Fibroblast of lung (primary cell): Measurements from ENCODE around the gene ACSS3. TPM values are rescaled to one million over a fixed set of nuclear protein-coding genes. Genes with fewer than 3 reads are reported as not detected.
"Not testable (repeated sequence)": the region's sequence is repeated elsewhere in the genome, so short reads cannot be mapped to it uniquely, and the experiment has no call there.

Experiments
- DNase-seq, 2 donors: peaks; one replicate each; pipeline versions ENCODE4 v3.0.0 to v3.0.0-alpha.2; 2010; ENCODE audit warnings: low read depth in 2 of 2
- H2AFZ ChIP-seq: 2 replicates; pipeline ENCODE4 v1.5.1; 2012; ENCODE audit warnings: low read length, control low read depth, inconsistent platforms
- H3K27ac ChIP-seq: 2 replicates; pipeline ENCODE4 v1.5.1; 2011; ENCODE audit warnings: low read length, control low read depth; ENCODE audit not compliant: insufficient read depth
- H3K27me3 ChIP-seq: 2 replicates; pipeline ENCODE4 v1.5.1; 2011; ENCODE audit warnings: mild to moderate bottlenecking, low read length; ENCODE audit not compliant: control insufficient read depth, insufficient read depth
- H3K36me3 ChIP-seq: 2 replicates; pipeline ENCODE4 v1.5.1; 2011; ENCODE audit warnings: low read length; ENCODE audit not compliant: control insufficient read depth, insufficient read depth
- H3K4me1 ChIP-seq: 2 replicates; pipeline ENCODE4 v1.5.1; 2011; ENCODE audit warnings: low read length; ENCODE audit not compliant: control insufficient read depth, insufficient read depth; ENCODE audit errors: extremely low read depth
- H3K4me2 ChIP-seq: 2 replicates; pipeline ENCODE4 v1.5.1; 2011; ENCODE audit warnings: low read length, control low read depth; ENCODE audit not compliant: insufficient read depth; ENCODE audit errors: extremely low read depth
- H3K4me3 ChIP-seq, 4 experiments: fragments of 200-600 bp in 1 of 4; sonication (generic) in 1 of 4; replicated peaks in 1 of 4; 2 replicates each; pipeline ENCODE4 v1.5.1; 2011 to 2016; ENCODE audit warnings: low read length in 4 of 4, low read depth in 3 of 4, mild to moderate bottlenecking in 3 of 4, control low read depth in 2 of 4, inconsistent platforms in 1 of 4, mixed read lengths in 1 of 4; ENCODE audit not compliant: insufficient read depth in 1 of 4; ENCODE audit errors: control extremely low read depth in 1 of 4
- H3K79me2 ChIP-seq: 2 replicates; pipeline ENCODE4 v1.5.1; 2012; ENCODE audit warnings: mild to moderate bottlenecking, low read length, inconsistent platforms; ENCODE audit not compliant: control insufficient read depth, insufficient read depth
- H3K9ac ChIP-seq: 2 replicates; pipeline ENCODE4 v1.5.1; 2011; ENCODE audit warnings: mild to moderate bottlenecking, low read length, control low read depth; ENCODE audit not compliant: insufficient read depth
- H3K9me3 ChIP-seq: 2 replicates; pipeline ENCODE4 v1.5.1; 2012; ENCODE audit warnings: low read depth, low read length; ENCODE audit not compliant: control insufficient read depth, insufficient read depth
- H4K20me1 ChIP-seq: 2 replicates; pipeline ENCODE4 v1.5.1; 2011; ENCODE audit warnings: low read length; ENCODE audit not compliant: control insufficient read depth, insufficient read depth; ENCODE audit errors: extremely low read depth
- EZH2 ChIP-seq: IDR thresholded peaks from 2 replicates; pipeline ENCODE4 v1.5.1; 2012; ENCODE audit warnings: low read length, control low read depth, mild to moderate bottlenecking; ENCODE audit errors: missing control alignments
- polyA plus RNA-seq, 2 donors: library from polyadenylated mRNA; depleted of rRNA in 1 of 2; stranded (reverse) in 1 of 2; unstranded in 1 of 2; fragments of >200 nt; gene quantifications; 2 replicates each; pipeline ENCODE4 v1.2.1, GENCODE V29; 2011 to 2012; ENCODE audit warnings: missing spikeins in 1 of 2
- total RNA-seq: library from RNA; depleted of rRNA; stranded (reverse); fragments of >200 nt; gene quantifications from 2 replicates; pipeline ENCODE4 v1.2.1, GENCODE V29; 2014
- TF ChIP-seq, protein P1 (sequence below), 2 donors: IDR thresholded peaks in 1 of 2; conservative IDR thresholded peaks in 1 of 2; 1 replicate in 1 of 2; 2 replicates in 1 of 2; pipeline ENCODE4 v1.5.1; 2011 to 2012; ENCODE audit warnings: low read length in 2 of 2, control low read depth in 1 of 2, inconsistent platforms in 1 of 2, low read depth in 1 of 2, mild to moderate bottlenecking in 1 of 2

ACSS3 gene
- total and polyA plus RNA-seq, 2 donors (not counting 1 experiment from before 2014, with no cell fraction given): 10.3 to 47.4 TPM

GRCh38 chr12:81095501-81096232 lies 17.8 kb downstream of the ACSS3 start:
- no peak for TF ChIP-seq EZH2
- TF ChIP-seq, protein P1, sequence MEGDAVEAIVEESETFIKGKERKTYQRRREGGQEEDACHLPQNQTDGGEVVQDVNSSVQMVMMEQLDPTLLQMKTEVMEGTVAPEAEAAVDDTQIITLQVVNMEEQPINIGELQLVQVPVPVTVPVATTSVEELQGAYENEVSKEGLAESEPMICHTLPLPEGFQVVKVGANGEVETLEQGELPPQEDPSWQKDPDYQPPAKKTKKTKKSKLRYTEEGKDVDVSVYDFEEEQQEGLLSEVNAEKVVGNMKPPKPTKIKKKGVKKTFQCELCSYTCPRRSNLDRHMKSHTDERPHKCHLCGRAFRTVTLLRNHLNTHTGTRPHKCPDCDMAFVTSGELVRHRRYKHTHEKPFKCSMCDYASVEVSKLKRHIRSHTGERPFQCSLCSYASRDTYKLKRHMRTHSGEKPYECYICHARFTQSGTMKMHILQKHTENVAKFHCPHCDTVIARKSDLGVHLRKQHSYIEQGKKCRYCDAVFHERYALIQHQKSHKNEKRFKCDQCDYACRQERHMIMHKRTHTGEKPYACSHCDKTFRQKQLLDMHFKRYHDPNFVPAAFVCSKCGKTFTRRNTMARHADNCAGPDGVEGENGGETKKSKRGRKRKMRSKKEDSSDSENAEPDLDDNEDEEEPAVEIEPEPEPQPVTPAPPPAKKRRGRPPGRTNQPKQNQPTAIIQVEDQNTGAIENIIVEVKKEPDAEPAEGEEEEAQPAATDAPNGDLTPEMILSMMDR (conservative IDR thresholded peaks at IDR 0.05 in 1 of 2, IDR thresholded peaks at IDR 0.05 in 1 of 2; ENCODE audit: low read depth in 1 of 2, low read length in 2 of 2): no peak

GRCh38 chr12:81105687-81106086 lies 27.8 kb downstream of the ACSS3 start:
- Histone ChIP-seq H3K9me3 (no peaks in the 10 kb centered on the region), H3K4me3 (no peak overlapping the region), H3K79me2 (no peaks in the 10 kb centered on the region), H2AFZ (no peak overlapping the region), H3K4me1 (no peaks in the 10 kb centered on the region), H3K4me2 (no peak overlapping the region), H3K36me3 (no peaks in the 10 kb centered on the region), H3K9ac (no peak overlapping the region), H4K20me1 (no peaks in the 10 kb centered on the region), H3K27me3 (no peaks in the 10 kb centered on the region), H3K27ac (no peak overlapping the region)
- no peak for DNase-seq
- TF ChIP-seq, protein P1 (conservative IDR thresholded peaks at IDR 0.05 in 1 of 2, IDR thresholded peaks at IDR 0.05 in 1 of 2; ENCODE audit: low read depth in 1 of 2, low read length in 2 of 2): no peak
- TF ChIP-seq EZH2: no peak

More at GRCh38 chr12:81095501-81096232, 17.8 kb downstream of the ACSS3 start:
- Histone ChIP-seq H3K27me3 (no peaks in the 10 kb centered on the region), H3K4me3 (no peak overlapping the region), H3K27ac (no peak overlapping the region), H3K9me3 (no peaks in the 10 kb centered on the region), H2AFZ (no peak overlapping the region), H3K79me2 (no peaks in the 10 kb centered on the region), H3K36me3 (no peaks in the 10 kb centered on the region), H3K9ac (no peak overlapping the region), H3K4me2 (no peak overlapping the region), H3K4me1 (no peaks in the 10 kb centered on the region), H4K20me1 (no peaks in the 10 kb centered on the region)
- peak; percentile 18 to 48 for DNase-seq

DNA sequence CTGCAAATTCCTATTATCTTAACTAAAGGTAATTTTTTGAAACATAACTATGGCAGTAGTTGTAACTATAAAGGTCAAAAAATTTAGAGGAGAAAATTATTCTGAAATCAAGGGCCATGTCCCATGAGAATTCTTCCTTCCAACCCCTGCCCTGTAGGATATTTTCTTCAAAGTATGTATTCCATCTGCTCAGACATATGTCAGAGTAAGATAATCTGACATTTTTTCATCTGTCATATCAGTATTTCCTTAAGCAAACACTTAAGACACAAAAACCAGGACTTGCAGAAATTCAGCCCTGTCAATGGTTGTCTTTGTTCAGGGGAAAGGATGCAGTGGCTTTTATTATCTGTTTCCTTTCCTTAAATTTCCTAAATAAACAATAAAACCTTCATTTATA lies 36.3 kb downstream of the ACSS3 start:
- no peaks in the 10 kb centered on the region for H3K79me2 ChIP-seq
- H3K9ac ChIP-seq: no peak overlapping the region
- H3K4me2 ChIP-seq: no peak overlapping the region
- H3K27me3 ChIP-seq: no peaks in the 10 kb centered on the region
- no peaks in the 10 kb centered on the region for H3K4me1 ChIP-seq
- no peak overlapping the region for H2AFZ ChIP-seq
- H3K4me3 ChIP-seq: no peak overlapping the region
- no peak overlapping the region for H3K27ac ChIP-seq
- H3K9me3 ChIP-seq: no peaks in the 10 kb centered on the region
- TF ChIP-seq, protein P1 (conservative IDR thresholded peaks at IDR 0.05 in 1 of 2, IDR thresholded peaks at IDR 0.05 in 1 of 2; ENCODE audit: low read depth in 1 of 2, low read length in 2 of 2): no peak
- TF ChIP-seq EZH2: no peak
- DNase-seq: no peak
- H4K20me1 ChIP-seq: no peaks in the 10 kb centered on the region
- H3K36me3 ChIP-seq: no peaks in the 10 kb centered on the region

GRCh38 chr12:81119069-81119468 lies 41.2 kb downstream of the ACSS3 start:
- H4K20me1 ChIP-seq, H3K4me1 ChIP-seq, H2AFZ ChIP-seq, H3K36me3 ChIP-seq, DNase-seq, H3K4me2 ChIP-seq, H3K9me3 ChIP-seq, H3K79me2 ChIP-seq, H3K27ac ChIP-seq, H3K9ac ChIP-seq, H3K4me3 ChIP-seq, H3K27me3 ChIP-seq: not testable (repeated sequence)
